NCI-H187 treated with DMSO at 0.1 percent for 48 hours (cell line): ENCODE data around the gene RAB3A.
"Not testable (repeated sequence)": the region's sequence is repeated elsewhere in the genome, so short reads cannot be mapped to it uniquely, and the experiment has no call there.

Experiments used
- DNase-seq: peaks from one replicate; lab custom pipeline; 2025; lab: John Stamatoyannopoulos, UW

The RAB3A gene

GRCh38 chr19:18168673-18169381, 35.0 kb downstream of the RAB3A start:
- no peak for DNase-seq

GRCh38 chr19:18167975-18168645, 35.7 kb downstream of the RAB3A start:
- no peak for DNase-seq

DNA sequence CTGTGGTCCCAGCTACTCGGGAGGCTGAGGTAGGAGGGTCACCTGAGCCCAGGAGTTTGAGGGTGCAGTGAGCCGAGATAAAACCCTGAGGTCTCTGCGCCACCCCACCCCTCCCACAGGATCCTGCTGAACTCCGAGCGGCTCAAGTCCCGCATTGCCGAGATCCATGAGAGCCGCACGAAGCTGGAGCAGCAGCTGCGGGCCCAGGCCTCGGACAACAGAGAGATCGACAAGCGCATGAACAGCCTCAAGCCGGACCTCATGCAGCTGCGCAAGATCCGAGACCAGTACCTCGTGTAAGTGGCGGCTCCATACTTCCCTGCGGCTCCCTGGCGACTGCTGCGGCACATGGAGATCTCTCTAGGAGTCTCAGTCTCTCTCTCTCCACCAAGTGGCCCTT, 36.8 kb downstream of the RAB3A start:
- DNase-seq, result no peak

DNA sequence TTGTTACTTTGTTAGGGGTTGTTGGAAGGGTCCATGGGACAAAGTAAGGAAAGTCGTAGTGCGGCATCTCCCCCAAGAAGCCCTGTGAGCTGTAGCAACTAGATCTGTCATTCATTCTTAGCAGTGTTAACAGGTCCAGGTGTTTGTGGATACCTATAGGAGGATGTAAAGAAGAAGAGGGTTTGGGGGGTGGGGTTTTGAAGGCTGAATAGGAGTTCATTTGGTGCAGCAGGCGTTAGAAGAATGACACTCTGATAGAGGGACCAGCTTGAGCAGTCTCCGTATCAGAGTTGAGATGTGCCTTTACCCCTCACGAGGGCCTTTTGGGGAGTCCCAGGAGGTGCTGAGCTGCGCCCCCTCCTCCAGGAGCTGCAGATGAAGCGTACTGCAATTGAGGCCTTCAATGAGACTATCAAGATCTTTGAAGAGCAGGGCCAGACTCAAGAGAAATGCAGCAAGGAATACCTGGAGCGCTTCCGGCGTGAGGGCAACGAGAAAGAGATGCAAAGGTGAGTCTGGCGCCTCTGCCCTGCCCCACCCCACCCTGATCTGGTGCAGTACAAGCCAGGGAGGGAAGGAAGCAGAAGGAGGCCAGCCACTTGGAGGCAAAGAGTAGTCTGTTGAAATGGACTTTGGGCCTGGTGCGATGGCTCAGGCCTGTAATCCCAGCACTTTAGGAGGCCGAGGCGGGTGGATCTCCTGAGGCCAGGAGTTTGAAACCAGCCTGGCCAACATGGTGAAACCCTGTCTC, 37.9 kb downstream of the RAB3A start:
- DNase-seq, result no peak

- no peak for DNase-seq
These were observed 39.8 kb downstream of the RAB3A start for GRCh38 chr19:18164072-18164471.

GRCh38 chr19:18161636-18162002, 42.2 kb downstream of the RAB3A start:
- no peak for DNase-seq

- DNase-seq, result no peak
These were observed 42.7 kb downstream of the RAB3A start for GRCh38 chr19:18160971-18161635.

GRCh38 chr19:18160493-18160970, 43.3 kb downstream of the RAB3A start:
- no peak for DNase-seq

DNA sequence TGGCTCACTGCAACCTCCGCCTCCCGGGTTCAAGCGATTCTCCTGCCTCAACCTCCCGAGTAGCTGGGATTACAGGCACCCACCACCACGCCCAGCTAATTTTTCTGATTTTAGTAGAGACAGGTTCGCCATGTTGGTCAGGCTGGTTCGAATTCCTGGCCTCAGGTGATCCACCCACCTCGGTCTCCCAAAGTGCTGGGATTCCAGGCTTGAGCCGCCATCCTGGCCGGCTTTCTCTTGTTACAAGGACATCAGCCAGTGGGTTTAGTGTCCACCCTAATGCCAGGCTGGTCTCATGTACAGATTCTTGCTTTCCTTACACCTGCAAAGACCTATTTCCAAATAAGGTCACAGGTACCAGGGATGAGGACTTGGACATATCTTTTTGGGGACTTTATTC, 44.0 kb downstream of the RAB3A start:
- DNase-seq, result no peak

- not testable (repeated sequence) for DNase-seq
These were observed 44.7 kb downstream of the RAB3A start for GRCh38 chr19:18159059-18159616.

DNA sequence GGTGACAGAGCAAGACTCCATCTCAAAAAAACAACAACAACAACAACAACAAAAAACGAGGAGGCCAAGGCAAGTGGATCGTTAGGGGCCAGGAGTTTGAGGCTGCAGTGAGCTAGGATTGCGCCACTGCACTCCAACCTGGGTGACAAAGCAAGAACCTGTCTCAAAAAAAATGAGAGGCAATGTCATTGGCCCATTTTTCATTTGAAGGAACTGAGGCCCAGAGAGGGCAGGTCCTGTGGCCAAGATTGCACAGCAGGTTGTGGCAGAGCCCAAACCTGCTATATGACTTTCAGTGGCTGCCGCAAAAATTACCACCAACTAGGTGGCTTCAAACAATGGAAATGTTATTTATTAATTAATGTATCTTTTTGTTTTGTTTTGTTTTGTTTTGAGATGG, 45.4 kb downstream of the RAB3A start:
- DNase-seq, result no peak

DNA sequence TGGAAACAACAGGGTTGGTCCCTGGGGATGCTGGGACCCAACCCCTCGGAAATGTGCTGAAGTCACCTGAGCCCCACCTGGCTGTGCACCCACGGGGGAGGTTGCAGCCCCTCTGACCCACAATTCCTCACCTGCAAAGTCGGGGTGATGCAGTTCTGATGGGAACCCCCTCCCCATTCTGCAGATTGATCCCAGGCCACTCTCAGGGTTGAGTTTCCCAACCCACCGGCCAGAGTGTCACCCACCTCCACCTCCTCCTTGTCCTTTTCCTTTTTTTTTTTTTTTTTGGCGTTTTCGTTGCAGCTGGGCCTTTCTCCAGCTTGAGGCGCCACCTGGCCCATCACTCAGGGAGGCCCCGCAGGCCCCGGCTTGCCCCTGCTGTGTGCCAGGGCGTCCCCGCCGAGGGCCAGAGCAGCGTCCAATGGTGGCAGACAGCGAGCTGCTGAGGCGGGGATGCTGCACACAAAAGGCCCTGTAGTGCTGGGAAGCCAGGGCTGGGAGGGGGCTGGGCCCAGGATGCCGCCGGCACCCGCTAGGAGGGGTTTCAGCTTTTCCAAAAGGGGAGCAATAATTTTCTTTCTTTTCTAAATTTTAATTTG, 46.3 kb downstream of the RAB3A start:
- no peak for DNase-seq

DNA sequence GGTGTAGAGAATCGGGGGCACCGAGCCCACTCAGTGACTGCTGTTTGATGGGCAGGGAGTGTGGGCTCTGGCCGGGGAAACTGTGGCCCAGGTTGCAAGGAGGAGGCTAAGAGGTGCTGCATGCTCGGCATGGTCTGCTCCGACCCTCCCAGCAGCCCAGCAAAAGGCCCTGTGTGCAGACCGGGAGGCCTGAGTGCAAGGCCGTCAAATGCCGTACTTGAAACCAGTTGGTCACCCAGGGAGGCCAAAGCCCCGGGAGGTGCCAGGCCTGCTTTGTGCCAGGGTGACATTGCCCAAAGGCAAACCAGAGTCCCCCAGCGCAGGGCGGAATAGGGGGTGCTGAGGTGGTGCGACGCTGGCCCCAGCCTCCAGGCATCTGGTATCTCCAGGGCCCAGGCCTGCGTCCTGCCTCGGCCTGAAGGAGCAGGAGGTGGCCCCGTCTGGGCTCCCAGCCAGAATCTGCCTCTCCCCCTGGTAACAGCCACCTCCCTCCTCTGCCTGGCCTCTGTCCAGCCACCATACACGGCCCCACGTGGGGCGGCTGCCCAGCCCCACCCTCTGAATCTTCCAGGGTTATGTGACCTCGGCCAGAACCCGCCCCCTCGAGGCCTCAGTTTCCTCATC, 46.9 kb downstream of the RAB3A start:
- no peak for DNase-seq

- no peak for DNase-seq
These were observed 47.6 kb downstream of the RAB3A start for GRCh38 chr19:18156268-18156667.

- DNase-seq, result no peak
These were observed 48.5 kb downstream of the RAB3A start for GRCh38 chr19:18155095-18156087.

- no peak for DNase-seq
These were observed 50.2 kb downstream of the RAB3A start for GRCh38 chr19:18153556-18154134.

DNA sequence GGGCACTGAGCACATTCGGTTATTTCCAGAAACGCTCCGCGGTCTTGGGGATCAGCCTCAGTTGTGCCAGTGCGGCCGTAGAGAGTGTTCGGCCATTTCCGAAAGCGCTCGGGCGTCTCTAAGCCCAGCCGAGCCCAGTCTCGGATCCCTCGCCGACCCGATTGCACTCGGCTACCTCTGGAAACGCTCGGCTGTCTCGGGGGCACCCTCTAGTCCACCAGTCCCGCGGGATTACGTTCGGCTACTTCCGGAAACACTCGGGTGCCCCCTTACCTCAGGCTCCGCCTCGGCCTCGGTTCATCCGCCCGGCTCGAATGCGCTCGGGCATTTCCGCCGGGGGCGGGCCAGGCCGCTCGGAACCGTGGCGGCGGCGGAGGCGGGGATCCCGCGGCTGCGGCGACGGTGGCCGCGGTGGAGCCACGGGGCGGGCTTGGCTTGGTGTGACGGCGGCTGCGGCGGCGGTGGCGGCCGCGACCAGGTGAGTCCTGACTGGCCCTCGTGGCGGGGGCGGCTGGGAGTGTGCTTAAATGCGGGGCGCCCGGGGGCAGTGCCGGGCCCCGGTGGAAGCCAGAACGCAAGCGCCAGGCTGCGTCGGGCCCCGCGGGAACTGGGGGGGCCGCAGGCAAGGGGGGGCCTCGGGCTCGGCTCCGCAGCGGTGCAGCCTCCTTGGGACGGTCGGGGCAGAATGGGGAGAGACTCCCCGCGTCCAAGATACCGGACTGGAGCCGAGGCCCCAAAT, 50.9 kb downstream of the RAB3A start, which contains the start of gene PIK3R2:
PIK3R2 (plus strand) TSS at position 347 of the 739 bp plus-strand sequence. CDS start 2,717 bp downstream, outside the sequence.
- peak; percentile 55 for DNase-seq

- DNase-seq, result no peak
These were observed 51.4 kb downstream of the RAB3A start for GRCh38 chr19:18152442-18152816.
